Fibroblast of skin of abdomen (primary cell): Measurements from ENCODE around the gene ZNF423. TPM values are rescaled to one million over a fixed set of nuclear protein-coding genes. Genes with fewer than 3 reads are reported as not detected.
"Not testable (repeated sequence)": the region's sequence is repeated elsewhere in the genome, so short reads cannot be mapped to it uniquely, and the experiment has no call there.

Experiments
- DNase-seq: peaks from one replicate; pipeline ENCODE4 v3.0.0-alpha.2; 2013
- polyA plus RNA-seq, 2 experiments: library from polyadenylated mRNA; unstranded; fragments of 120-200 nt; gene quantifications; one replicate each; pipeline ENCODE4 v1.2.1, GENCODE V29; 2013; ENCODE audit not compliant: insufficient read length in 2 of 2

Gene ZNF423
- polyA plus RNA-seq (2013, experiment 1 of 2; ENCODE audit: insufficient read length): 1.8 TPM
- polyA plus RNA-seq (2013, experiment 2 of 2; ENCODE audit: insufficient read length): 1.7 TPM

- no peak for DNase-seq
Measured at GRCh38 chr16:49855822-49856671, at the start of gene ZNF423. Gene ZNF423, minus strand, starts transcription at chr16:49856112. Its CDS starts 338 bp downstream, at chr16:49855774.

GRCh38 chr16:49904348-49905062, 48.6 kb upstream of the ZNF423 start:
- DNase-seq: no peak

GRCh38 chr16:49902908-49903307, 47.0 kb upstream of the ZNF423 start:
- DNase-seq: no peak

- DNase-seq: no peak
Measured at GRCh38 chr16:49901711-49902110, 45.8 kb upstream of the ZNF423 start.

- DNase-seq: no peak
Measured at GRCh38 chr16:49900875-49901274, 45.0 kb upstream of the ZNF423 start.

GRCh38 chr16:49899991-49900695, 44.2 kb upstream of the ZNF423 start:
- no peak for DNase-seq

GRCh38 chr16:49896447-49896964, 40.6 kb upstream of the ZNF423 start:
- DNase-seq: no peak

GRCh38 chr16:49890876-49891275, 35.0 kb upstream of the ZNF423 start:
- DNase-seq: no peak

GRCh38 chr16:49889725-49890397, 33.9 kb upstream of the ZNF423 start:
- peak; percentile 24 for DNase-seq

GRCh38 chr16:49886554-49887094, 30.7 kb upstream of the ZNF423 start:
- no peak for DNase-seq

GRCh38 chr16:49884033-49885015, 28.4 kb upstream of the ZNF423 start:
- no peak for DNase-seq

- no peak for DNase-seq
Measured at GRCh38 chr16:49883076-49884014, 27.4 kb upstream of the ZNF423 start.

GRCh38 chr16:49881890-49882289, 26.0 kb upstream of the ZNF423 start:
- no peak for DNase-seq

- not testable (repeated sequence) for DNase-seq
Measured at GRCh38 chr16:49878540-49878939, 22.6 kb upstream of the ZNF423 start.

GRCh38 chr16:49876716-49877129, 20.8 kb upstream of the ZNF423 start:
- DNase-seq: no peak

GRCh38 chr16:49875806-49876715, 20.1 kb upstream of the ZNF423 start:
- DNase-seq: no peak

- no peak for DNase-seq
Measured at GRCh38 chr16:49874613-49875237, 18.8 kb upstream of the ZNF423 start.

- DNase-seq: not testable (repeated sequence)
Measured at GRCh38 chr16:49871824-49872223, 15.9 kb upstream of the ZNF423 start.
